T-helper 2 cell treated with Interferon-gamma antibody and Interleukin-4, amounts not matched to agents 100 ng/mL and 5 ng/mL, for 36 hours (primary cell): Measurements from ENCODE around the gene NKIRAS2. TPM values are rescaled to one million over a fixed set of nuclear protein-coding genes. Genes with fewer than 3 reads are reported as not detected.
"Not testable (repeated sequence)": the region's sequence is repeated elsewhere in the genome, so short reads cannot be mapped to it uniquely, and the experiment has no call there.

ENCODE experiments used
- intact Hi-C: fragments of 100-400 bp; cut with micrococcal nuclease; formaldehyde crosslinking; loops from one replicate; pipeline ENCODE4 v1.15.1; 2023
- total RNA-seq: library from RNA; stranded (reverse); gene quantifications from 2 replicates; pipeline ENCODE4 v1.2.3, GENCODE V29; 2022

NKIRAS2 gene
- total RNA-seq, 1 donor from 2014 or later, result 24.7 TPM

- intact Hi-C loops, result no loop called here
Measured at GRCh38 chr17:41998497-41998896, 21.4 kb upstream of the NKIRAS2 start.

GRCh38 chr17:42000413-42001133 is 19.3 kb upstream of the NKIRAS2 start:
- intact Hi-C loops, result no loop called here

GRCh38 chr17:42001729-42002128 is 18.2 kb upstream of the NKIRAS2 start:
- intact Hi-C loops, result no loop called here

GRCh38 chr17:42002175-42002791 is 17.6 kb upstream of the NKIRAS2 start:
- intact Hi-C loops, result no loop called here

GRCh38 chr17:42002792-42003301 is 17.0 kb upstream of the NKIRAS2 start:
- intact Hi-C loops, result no loop called here

GRCh38 chr17:42005166-42005565 is 14.7 kb upstream of the NKIRAS2 start:
- intact Hi-C loops, result no loop called here

- intact Hi-C loops, result no loop called here
Measured at GRCh38 chr17:42009170-42009569, 10.7 kb upstream of the NKIRAS2 start.

- intact Hi-C loops, result not testable (repeated sequence)
Measured at GRCh38 chr17:42010266-42010680, 9.6 kb upstream of the NKIRAS2 start.

- intact Hi-C loops, result no loop called here
Measured at GRCh38 chr17:42010898-42011516, 8.9 kb upstream of the NKIRAS2 start.

GRCh38 chr17:42012363-42012762 is 7.5 kb upstream of the NKIRAS2 start:
- intact Hi-C loops, result not testable (repeated sequence)

- intact Hi-C loops, result not testable (repeated sequence)
Measured at GRCh38 chr17:42013740-42014139, 6.2 kb upstream of the NKIRAS2 start.

GRCh38 chr17:42016411-42016831 is 3.5 kb upstream of the NKIRAS2 start:
- intact Hi-C loops, result loop anchor here (2.0 to 5.0 kb wide), 5 partner anchors 50 to 371 kb away; partner anchors contain the start of genes ACLY, CNP, DHX58 and KLHL11

GRCh38 chr17:42016941-42017865 is 2.7 kb upstream of the NKIRAS2 start, which contains the start of gene DNAJC7:
DNAJC7 (minus strand) TSS chr17:42017439; CDS start chr17:42017416, 23 bp downstream.
- intact Hi-C loops, result loop anchor here (1.0 to 5.0 kb wide), 6 partner anchors 50 to 370 kb away; partner anchors contain the start of genes ACLY, CNP, DHX58 and KLHL11

GRCh38 chr17:42017866-42018200 is 2.1 kb upstream of the NKIRAS2 start:
- intact Hi-C loops, result loop anchor here (1.0 to 5.0 kb wide), 6 partner anchors 51 to 369 kb away; partner anchors contain the start of genes ACLY, CNP, DHX58 and KLHL11

GRCh38 chr17:42018339-42018738 is 1.6 kb upstream of the NKIRAS2 start:
- intact Hi-C loops, result loop anchor here (5.0 kb wide), 2 partner anchors 101 to 369 kb away; partner anchors contain the start of genes ACLY and STAT3

GRCh38 chr17:42018988-42019387 is 902 bp upstream of the NKIRAS2 start:
- intact Hi-C loops, result loop anchor here (5.0 kb wide), 2 partner anchors 102 to 368 kb away; partner anchors contain the start of genes ACLY and STAT3

- intact Hi-C loops, result loop anchor here (1.0 to 10.0 kb wide), 2 partner anchors 134 to 286 kb away; partner anchors contain the start of gene HAP1
Measured at GRCh38 chr17:42020845-42021244, 955 bp downstream of the NKIRAS2 start.

GRCh38 chr17:42023524-42024349 is 3.8 kb downstream of the NKIRAS2 start:
- intact Hi-C loops, result loop anchor here (10.0 kb wide), 1 partner anchor 289 kb away; the partner anchor contains the start of gene HAP1

- intact Hi-C loops, result loop anchor here (1.0 to 10.0 kb wide), 3 partner anchors 42 to 290 kb away; partner anchors contain the start of gene HAP1
Measured at GRCh38 chr17:42025191-42025579, 5.3 kb downstream of the NKIRAS2 start.
